ENCODE measurements around the gene UTP11. TPM values are rescaled to one million over a fixed set of nuclear protein-coding genes. Genes with fewer than 3 reads are reported as not detected.
A peak's percentile ranks its signal among the peaks of the same experiment; 100 is the strongest.

The UTP11 gene
- total and polyA plus RNA-seq, 5 experiments from 2014 or later: 14.2 to 21.4 (median 17.3) TPM

GRCh38 chr1:38055965-38056364 lies 43.4 kb downstream of the UTP11 start:
- peaks cover 2 to 28% (median 17%) of the 10 kb centered on the region in 5 donors for H3K27me3 Mint-ChIP-seq
- no peak overlapping the region for H3K4me3 Mint-ChIP-seq
- no peaks in the 10 kb centered on the region for H3K9me3 Mint-ChIP-seq
- peaks cover 0 to 13% (median 7%) of the 10 kb centered on the region in 4 donors for H3K4me1 Mint-ChIP-seq
- POLR2A ChIA-PET: no interaction called here
- DNase-seq (no peak), ATAC-seq (no peak)
- no peaks in the 10 kb centered on the region for H3K36me3 Mint-ChIP-seq
- no peak overlapping the region for H3K27ac Mint-ChIP-seq

DNA sequence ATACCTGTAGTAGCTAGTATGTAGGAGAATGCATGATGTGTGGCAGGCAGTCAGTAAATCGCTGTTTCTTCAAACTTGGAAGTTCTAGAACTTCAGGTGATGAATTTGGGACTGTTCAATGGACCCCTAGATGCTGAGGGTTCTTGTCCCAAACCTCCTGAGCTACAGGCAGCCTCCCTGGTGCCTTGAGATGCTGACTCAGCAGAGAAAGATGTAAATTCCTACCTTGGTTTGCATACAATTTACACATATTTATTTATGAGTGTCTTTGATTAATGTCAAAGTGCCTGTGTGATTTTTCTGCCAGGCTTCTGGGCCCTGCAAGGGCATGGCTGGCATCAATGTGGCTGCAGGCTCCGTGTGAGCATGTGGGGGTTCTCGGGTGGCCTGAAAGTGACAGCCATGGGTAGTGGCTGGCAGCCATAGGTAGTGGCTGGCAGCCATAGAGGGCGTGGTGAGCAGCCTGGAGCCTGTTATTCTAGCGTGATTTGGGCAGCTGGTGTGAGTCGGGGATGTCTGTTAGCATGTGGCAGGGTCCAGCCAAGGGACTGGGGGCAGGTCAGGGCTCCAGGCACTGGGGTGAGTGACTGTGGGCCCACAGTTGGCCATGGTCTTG lies 47.2 kb downstream of the UTP11 start:
- H3K4me1 Mint-ChIP-seq: no peaks in the 10 kb centered on the region
- H3K36me3 Mint-ChIP-seq: no peaks in the 10 kb centered on the region
- no peak for ATAC-seq
- no peak overlapping the region for H3K4me3 Mint-ChIP-seq
- DNase-seq: no peak
- H3K9me3 Mint-ChIP-seq: no peaks in the 10 kb centered on the region
- H3K27ac Mint-ChIP-seq: peak overlapping the region in 1 of 10 donors; percentile 27
- POLR2A ChIA-PET: interaction anchor here (0.6 kb wide), 1 partner anchor 573 kb away, joined by 6 read pairs; no protein-coding TSS in a partner anchor
- H3K27me3 Mint-ChIP-seq: peaks cover 0 to 36% (median 12%) of the 10 kb centered on the region in 5 donors

GRCh38 chr1:38060498-38060897 lies 48.0 kb downstream of the UTP11 start:
- no peak overlapping the region for H3K27ac Mint-ChIP-seq
- DNase-seq: no peak
- no peaks in the 10 kb centered on the region for H3K4me1 Mint-ChIP-seq
- no peak overlapping the region for H3K4me3 Mint-ChIP-seq
- POLR2A ChIA-PET: no interaction called here
- no peaks in the 10 kb centered on the region for H3K36me3 Mint-ChIP-seq
- no peaks in the 10 kb centered on the region for H3K9me3 Mint-ChIP-seq
- peaks cover 1 to 28% (median 8%) of the 10 kb centered on the region in 5 donors for H3K27me3 Mint-ChIP-seq
- ATAC-seq: no peak

DNA sequence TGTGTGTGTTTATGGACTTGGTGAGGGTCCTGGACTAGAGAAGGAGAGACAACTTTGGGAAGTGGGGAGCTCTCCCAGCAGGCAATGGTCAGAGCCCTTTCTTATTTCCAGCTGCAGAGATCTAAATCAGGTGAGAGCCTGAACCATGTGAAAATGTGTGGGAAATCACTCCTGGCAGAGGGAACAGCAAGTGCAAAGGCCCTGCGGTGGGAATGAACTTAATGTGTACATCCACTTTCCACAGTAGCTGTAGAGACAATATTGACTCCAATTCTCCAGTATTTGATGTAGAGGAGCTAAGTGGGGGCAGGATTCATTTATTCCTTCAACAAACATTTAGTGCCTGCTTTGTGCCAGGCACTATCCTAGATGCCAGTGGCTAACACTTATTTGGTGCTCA lies 48.8 kb downstream of the UTP11 start:
- Mint-ChIP-seq H3K27ac (no peak overlapping the region), H3K4me1 (no peaks in the 10 kb centered on the region), H3K36me3 (no peaks in the 10 kb centered on the region), H3K27me3 (peaks cover 2 to 26% (median 9%) of the 10 kb centered on the region in 5 donors), H3K4me3 (no peak overlapping the region), H3K9me3 (no peaks in the 10 kb centered on the region)
- DNase-seq: no peak
- POLR2A ChIA-PET: no interaction called here
- no peak for ATAC-seq

DNA sequence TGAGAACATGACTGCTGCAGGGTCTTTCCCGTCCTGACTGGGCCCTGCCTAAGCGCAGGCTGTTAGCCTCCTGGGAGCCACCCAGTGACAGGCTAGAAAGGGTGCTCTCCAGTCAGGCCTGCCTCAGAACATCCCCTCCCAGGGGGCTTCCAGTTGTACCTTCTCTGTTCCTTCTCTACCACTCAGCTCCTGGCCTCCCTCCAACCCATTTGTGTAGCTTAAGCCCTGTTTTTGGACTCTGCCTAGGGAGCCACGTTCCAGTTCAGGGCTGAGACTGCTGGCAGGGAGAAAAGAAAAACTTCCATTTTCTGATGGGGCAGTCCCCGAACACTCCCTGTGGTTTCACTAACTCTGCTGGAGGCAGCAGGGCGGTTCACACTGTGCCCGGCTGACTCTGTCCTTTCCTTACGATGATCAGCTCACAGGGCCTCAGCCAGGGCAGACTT lies 49.4 kb downstream of the UTP11 start:
- Mint-ChIP-seq H3K27ac (no peak overlapping the region), H3K36me3 (no peaks in the 10 kb centered on the region), H3K9me3 (no peaks in the 10 kb centered on the region), H3K27me3 (peaks cover 3 to 26% (median 9%) of the 10 kb centered on the region in 5 donors), H3K4me3 (no peak overlapping the region), H3K4me1 (no peaks in the 10 kb centered on the region)
- ATAC-seq: no peak
- POLR2A ChIA-PET: no interaction called here
- DNase-seq: no peak

DNA sequence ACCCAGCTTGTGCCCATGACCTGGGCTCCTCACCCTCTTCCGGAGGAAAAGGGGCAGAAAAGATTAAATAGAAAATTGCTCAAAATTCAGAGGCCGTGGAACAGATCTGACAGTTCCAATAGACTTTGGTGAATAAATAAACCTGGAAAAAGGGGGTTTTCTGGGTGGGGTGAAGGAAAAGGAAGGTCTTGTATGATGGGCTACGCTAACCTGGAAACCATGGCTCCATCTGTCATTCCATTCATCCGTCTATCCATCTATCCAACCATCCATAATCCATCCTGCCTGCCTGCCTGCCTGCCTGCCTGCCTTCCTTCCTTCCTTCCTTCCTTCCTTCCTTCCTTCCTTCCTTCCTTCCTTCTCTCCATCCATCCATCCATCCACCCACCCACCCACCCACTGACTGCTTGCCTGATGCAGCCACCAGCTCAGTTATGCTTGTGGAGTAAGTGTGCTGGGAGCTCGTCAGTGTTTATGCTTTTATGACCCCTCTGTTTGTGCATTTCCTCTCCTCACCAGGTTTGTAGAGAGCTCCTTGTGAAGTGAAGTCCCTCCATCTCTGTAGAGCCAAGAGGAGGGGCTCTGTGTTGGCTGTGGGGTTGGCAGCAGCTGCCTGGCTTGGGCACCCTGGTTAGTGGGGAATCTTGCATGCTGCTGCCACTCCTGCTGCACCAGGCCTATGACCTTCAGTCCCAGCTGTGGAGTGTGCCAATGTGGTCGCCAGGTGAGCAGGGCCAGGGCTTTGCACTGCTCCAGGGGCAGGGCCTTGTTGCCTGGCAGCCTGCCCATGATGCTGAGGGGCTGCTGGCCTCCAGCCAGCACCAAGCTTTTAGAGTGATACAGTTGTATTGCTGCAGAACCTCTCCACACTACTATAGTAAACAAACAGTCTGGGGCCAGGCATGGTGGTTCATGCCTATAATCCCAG lies 50.1 kb downstream of the UTP11 start:
- H3K4me3 Mint-ChIP-seq: no peak overlapping the region
- peaks cover 3 to 32% (median 10%) of the 10 kb centered on the region in 5 donors for H3K27me3 Mint-ChIP-seq
- H3K9me3 Mint-ChIP-seq: no peaks in the 10 kb centered on the region
- no peaks in the 10 kb centered on the region for H3K36me3 Mint-ChIP-seq
- DNase-seq (no peak), ATAC-seq (no peak)
- H3K4me1 Mint-ChIP-seq: no peaks in the 10 kb centered on the region
- POLR2A ChIA-PET: no interaction called here
- H3K27ac Mint-ChIP-seq: no peak overlapping the region

GRCh38 chr1:38063616-38064015 lies 51.1 kb downstream of the UTP11 start:
- DNase-seq (no peak), ATAC-seq (no peak)
- H3K27me3 Mint-ChIP-seq: peaks cover 3 to 36% (median 13%) of the 10 kb centered on the region in 5 donors
- H3K4me3 Mint-ChIP-seq: no peak overlapping the region
- no peaks in the 10 kb centered on the region for H3K9me3 Mint-ChIP-seq
- H3K4me1 Mint-ChIP-seq: peaks cover 0 to 3% (median 0%) of the 10 kb centered on the region in 4 donors
- no peak overlapping the region for H3K27ac Mint-ChIP-seq
- POLR2A ChIA-PET: no interaction called here
- no peaks in the 10 kb centered on the region for H3K36me3 Mint-ChIP-seq

GRCh38 chr1:38064197-38064903 lies 51.8 kb downstream of the UTP11 start:
- H3K27ac Mint-ChIP-seq: no peak overlapping the region
- no peaks in the 10 kb centered on the region for H3K9me3 Mint-ChIP-seq
- peaks cover 0 to 3% (median 0%) of the 10 kb centered on the region in 4 donors for H3K4me1 Mint-ChIP-seq
- H3K27me3 Mint-ChIP-seq: peaks cover 3 to 41% (median 18%) of the 10 kb centered on the region in 5 donors
- no peak overlapping the region for H3K4me3 Mint-ChIP-seq
- DNase-seq (no peak), ATAC-seq (no peak)
- H3K36me3 Mint-ChIP-seq: no peaks in the 10 kb centered on the region
- POLR2A ChIA-PET: no interaction called here

DNA sequence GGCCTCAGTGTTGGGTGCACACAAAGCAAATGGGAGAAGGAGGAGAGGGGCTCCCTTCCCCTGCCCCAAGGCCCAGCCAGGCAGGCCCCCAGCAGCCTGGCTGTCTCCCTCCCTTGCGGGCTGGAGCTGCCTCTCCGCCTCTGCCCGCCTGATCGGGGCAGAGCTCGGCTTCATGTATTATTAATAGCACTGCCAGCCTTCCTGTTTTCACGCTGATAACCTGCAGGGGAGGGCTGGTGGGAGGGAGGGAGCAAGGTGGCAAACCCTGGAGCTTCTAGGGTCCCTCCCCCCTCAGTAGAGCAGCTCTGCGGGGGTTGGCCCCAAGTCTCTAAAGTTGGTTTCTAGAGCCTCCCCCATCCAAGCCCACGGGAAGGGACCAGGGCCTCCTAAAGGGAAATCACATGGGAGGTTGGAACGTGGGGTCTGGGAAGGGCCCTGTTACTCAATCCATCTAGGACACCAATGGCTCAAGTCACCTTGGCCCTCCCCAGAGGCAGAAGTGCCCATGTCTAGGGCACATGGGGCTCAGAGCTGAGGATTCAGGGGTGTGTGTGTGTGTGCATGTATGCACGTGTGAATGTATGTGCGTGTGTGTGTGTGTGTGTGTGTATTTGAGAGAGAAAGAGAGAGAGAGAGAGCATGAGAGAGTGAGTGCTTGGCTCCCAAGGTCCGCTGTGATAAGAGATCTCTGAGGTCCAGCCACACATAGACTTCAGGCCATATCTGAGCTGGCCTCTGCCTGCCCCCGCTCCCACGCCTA lies 55.9 kb downstream of the UTP11 start:
- DNase-seq: no peak
- POLR2A ChIA-PET: no interaction called here
- H3K4me3 Mint-ChIP-seq: no peak overlapping the region
- H3K9me3 Mint-ChIP-seq: no peaks in the 10 kb centered on the region
- H3K4me1 Mint-ChIP-seq: peaks cover 0 to 3% (median 0%) of the 10 kb centered on the region in 4 donors
- no peaks in the 10 kb centered on the region for H3K36me3 Mint-ChIP-seq
- no peak for ATAC-seq
- peak overlapping the region in 1 of 10 donors; percentile 40 for H3K27ac Mint-ChIP-seq
- H3K27me3 Mint-ChIP-seq: peaks cover 14 to 63% (median 37%) of the 10 kb centered on the region in 5 donors

GRCh38 chr1:38068980-38069340 lies 56.4 kb downstream of the UTP11 start:
- ATAC-seq (no peak), DNase-seq (no peak)
- H3K4me1 Mint-ChIP-seq: peaks cover 0 to 3% (median 0%) of the 10 kb centered on the region in 4 donors
- peaks cover 18 to 68% (median 41%) of the 10 kb centered on the region in 5 donors for H3K27me3 Mint-ChIP-seq
- no peak overlapping the region for H3K4me3 Mint-ChIP-seq
- H3K9me3 Mint-ChIP-seq: no peaks in the 10 kb centered on the region
- no peak overlapping the region for H3K27ac Mint-ChIP-seq
- H3K36me3 Mint-ChIP-seq: no peaks in the 10 kb centered on the region
- POLR2A ChIA-PET: no interaction called here

DNA sequence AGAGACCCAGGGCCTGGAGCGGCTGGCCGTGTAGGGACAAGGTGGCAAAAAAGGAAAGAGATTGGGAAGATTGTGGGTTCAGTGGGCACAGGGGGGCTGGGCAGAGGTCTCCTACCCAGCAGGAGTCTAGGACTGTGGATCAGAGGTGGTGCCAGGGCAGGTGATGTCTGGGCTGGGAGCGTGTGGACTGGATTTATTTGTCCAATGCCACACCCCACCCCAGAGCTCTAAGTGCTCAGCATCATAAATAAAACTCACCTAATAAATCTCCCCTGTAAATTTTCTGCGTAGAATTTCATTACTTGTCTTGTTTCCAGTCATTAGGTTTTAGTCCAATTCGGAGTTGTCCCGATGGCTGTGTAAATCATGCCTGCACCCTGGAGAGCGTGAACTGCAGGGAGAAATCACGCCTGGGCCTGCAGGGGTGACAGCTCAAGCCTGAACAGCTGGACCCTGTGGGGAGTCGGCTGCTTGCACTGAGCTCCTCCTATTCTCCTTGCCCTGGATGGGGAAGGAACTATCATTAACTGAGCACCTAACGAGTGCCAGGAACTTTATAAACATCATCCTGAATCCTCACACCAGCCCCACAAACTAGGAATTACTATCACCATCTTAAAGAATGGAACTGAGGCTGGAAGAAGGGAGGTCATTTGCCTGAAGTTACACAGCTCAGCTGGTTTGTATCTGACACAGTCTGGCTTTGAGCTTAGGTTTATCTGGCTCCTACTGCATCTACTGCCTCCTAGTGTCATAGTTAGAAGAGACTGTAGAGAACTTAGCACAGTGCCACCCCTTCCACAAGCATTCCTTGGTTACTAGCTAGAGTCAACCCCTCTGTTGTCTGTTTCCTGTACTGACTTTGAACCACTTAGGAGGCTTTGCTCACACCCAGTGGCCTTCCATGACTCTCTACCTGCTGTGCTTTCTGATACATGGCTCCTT lies 59.0 kb downstream of the UTP11 start:
- H3K36me3 Mint-ChIP-seq: no peaks in the 10 kb centered on the region
- peaks cover 18 to 79% (median 47%) of the 10 kb centered on the region in 5 donors for H3K27me3 Mint-ChIP-seq
- H3K9me3 Mint-ChIP-seq: no peaks in the 10 kb centered on the region
- no peak overlapping the region for H3K27ac Mint-ChIP-seq
- POLR2A ChIA-PET: no interaction called here
- ATAC-seq (peak in 1 of 2 donors; percentile 46), DNase-seq (peak in 1 of 10 donors; percentile 8)
- peaks cover 0 to 3% (median 0%) of the 10 kb centered on the region in 4 donors for H3K4me1 Mint-ChIP-seq
- H3K4me3 Mint-ChIP-seq: no peak overlapping the region
